LNCAP (cell line): ENCODE results near the gene ADAMTS7.
A peak's percentile ranks its signal among the peaks of the same experiment; 100 is the strongest.

Experiments used
- TF ChIP-seq, protein P1 (sequence below): fragments of 450-650 bp; IDR thresholded peaks from 2 replicates; pipeline ENCODE4 v1.5.1; 2017; ENCODE audit warnings: mild to moderate bottlenecking

Gene ADAMTS7

DNA sequence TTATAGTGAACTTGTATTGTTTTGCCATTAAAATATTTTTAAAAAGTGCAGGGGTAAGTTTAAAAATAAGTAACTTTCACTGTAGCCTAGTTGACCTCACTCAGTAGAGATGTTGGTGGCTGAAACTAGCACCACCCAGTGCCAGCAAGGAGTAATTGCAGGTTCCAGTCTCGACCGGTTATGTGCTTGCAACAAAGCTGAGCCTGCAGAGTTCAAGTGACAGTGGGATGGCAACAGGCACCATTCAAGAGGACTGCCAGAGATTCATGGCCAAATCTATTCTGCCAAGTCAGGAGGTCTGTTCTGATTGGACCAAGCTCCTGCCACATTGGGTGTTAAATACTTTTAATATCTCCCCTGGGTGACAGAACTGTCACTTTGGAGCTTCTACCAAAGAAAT lies 2.7 kb downstream of the ADAMTS7 start:
- TF ChIP-seq, protein P1, sequence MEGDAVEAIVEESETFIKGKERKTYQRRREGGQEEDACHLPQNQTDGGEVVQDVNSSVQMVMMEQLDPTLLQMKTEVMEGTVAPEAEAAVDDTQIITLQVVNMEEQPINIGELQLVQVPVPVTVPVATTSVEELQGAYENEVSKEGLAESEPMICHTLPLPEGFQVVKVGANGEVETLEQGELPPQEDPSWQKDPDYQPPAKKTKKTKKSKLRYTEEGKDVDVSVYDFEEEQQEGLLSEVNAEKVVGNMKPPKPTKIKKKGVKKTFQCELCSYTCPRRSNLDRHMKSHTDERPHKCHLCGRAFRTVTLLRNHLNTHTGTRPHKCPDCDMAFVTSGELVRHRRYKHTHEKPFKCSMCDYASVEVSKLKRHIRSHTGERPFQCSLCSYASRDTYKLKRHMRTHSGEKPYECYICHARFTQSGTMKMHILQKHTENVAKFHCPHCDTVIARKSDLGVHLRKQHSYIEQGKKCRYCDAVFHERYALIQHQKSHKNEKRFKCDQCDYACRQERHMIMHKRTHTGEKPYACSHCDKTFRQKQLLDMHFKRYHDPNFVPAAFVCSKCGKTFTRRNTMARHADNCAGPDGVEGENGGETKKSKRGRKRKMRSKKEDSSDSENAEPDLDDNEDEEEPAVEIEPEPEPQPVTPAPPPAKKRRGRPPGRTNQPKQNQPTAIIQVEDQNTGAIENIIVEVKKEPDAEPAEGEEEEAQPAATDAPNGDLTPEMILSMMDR: peak; percentile 73

DNA sequence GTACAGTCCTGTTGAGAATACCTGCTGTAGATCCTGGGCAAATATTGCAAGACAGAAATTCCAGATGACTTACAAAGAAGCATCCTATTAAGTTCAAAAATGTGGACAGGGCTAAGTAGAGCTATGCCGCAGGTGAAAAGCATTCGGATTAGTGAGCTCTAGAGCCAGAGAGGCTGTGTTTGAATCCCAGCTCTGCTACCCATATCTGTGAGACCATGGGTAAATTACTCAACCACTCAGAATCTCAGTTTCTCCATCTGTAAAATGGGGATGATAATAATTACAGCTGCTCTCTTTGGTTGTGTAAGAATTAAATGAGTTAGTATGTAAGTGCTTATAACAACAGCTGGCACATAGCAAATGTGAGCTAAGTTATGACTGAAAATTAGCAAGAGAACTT lies 3.9 kb downstream of the ADAMTS7 start:
- TF ChIP-seq, protein P1: no peak

DNA sequence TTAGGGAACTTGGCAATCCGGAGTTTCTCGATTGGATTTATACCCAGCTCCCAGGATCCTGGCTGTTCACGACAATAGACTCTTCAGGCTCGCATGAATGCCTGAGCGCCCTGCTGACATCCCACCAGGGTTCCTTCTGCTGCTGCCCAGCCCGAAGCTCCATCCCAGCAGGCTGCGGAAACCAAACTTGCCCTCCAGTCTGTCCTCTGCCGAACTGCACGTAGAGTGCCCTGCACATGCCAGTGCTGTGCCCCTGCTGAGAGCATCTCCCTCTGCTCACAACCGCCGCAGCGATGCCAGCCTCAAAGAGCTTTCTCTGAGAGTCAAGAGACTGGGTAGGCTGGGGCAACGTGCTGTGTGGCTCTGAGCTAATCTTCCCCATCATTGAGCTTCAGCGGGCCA lies 6.9 kb downstream of the ADAMTS7 start:
- TF ChIP-seq, protein P1: no peak

DNA sequence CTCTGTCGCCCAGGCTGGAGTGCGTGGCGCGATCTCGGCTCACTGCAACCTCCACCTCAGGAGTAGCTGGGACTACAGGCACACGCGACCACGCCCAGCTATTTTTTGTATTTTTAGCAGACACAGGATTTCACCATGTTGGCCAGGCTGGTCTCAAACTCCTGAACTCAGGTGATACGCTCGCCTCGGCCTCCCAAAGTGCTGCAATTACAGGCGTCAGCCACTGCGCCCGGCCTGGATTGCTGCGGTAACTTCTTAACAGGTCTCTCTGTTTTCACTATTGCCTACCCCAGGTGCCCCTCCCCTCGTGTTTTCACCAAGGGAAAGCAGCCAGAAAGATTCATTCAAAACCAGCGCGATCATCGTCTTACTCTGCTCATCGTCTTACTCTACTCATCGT lies 10.5 kb downstream of the ADAMTS7 start:
- TF ChIP-seq, protein P1: no peak

DNA sequence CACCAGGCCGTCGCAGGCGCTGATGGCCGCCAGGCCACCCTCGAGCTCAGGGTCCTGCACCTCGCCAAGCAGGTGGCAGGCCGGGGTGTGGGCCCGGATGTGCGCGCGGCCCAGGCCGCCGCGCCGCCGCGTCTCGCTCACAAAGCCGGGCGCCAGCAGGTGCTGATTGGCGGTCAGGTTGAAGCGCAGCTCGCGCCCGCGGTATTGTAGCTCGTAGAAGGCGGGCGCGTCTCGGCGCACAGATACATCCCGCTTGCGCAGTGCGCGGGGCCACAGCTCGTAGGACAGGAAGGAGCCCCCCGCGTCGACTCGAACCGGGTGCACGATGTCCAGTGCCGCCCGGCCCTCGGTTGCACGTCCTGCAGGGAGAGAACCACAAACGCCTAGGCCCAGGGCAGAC lies 11.1 kb downstream of the ADAMTS7 start:
- TF ChIP-seq, protein P1: no peak

DNA sequence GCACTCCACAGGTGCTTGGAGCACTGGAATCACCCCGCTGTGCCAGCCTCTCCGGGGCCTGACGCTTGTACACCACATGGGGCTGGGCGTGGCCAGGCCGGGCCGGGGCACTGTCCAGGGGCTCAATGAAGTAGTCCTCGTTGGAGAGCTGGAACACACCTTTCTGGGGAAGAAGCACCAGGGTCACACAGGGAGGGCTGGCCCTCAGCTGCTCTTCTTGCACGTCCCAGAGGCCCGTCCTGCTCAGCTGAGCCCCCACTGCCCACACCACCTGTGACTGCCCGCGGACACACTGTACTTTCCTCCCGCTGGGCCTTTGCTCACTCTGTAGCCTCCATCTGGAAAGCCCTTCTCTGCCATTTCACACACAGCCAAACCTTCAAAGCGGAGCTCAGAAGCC lies 13.3 kb downstream of the ADAMTS7 start:
- TF ChIP-seq, protein P1: no peak

DNA sequence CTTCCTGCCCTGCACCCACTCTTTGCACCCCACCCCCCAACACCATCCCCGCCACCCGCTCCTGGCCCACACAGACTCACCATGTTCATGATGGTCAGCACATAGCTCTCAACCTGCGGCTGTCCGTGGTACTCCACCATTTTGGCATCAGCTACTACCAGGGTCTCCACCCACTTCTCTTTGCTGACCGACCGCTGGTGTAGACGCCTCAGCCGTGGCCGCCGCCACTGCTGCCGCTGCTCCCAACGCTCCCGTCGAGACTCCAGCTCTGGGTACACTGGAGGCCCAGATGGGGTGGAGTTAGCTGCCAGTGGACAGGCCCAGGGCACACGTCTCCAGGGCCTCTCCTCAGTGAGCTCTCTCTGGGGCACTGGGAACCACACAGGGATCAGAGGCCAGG lies 14.8 kb downstream of the ADAMTS7 start:
- TF ChIP-seq, protein P1: no peak

DNA sequence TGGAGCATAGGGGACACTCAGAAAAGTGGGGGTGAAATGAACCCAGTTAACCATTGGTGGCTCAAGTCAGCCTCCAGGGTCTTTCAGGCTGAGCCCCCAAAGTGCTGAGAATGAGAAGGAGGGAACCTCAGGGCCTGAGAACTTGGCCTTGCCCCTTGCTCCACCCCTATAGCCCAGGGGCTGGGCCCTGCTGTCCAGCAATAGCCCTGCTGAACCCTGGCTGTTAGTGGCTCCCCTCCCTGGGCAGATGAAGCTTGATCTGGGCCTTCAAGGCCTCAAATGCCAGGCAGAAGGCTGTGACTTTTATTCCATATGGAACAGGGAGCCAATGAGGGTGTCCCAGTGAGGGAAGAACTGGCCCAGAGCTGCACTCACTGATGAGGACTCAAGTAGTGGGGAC lies 16.2 kb downstream of the ADAMTS7 start:
- TF ChIP-seq, protein P1: no peak
